DND-41 (cell line): ENCODE measurements around the gene CD27.
"Not testable (repeated sequence)": the region's sequence is repeated elsewhere in the genome, so short reads cannot be mapped to it uniquely, and the experiment has no call there.

Experiments
- ATAC-seq: fragments of 200-7000 bp; cut with Tn5 transposase; 3 replicates; pipeline ENCODE4 v1.9.1; 2021; ENCODE audit warnings: low read depth; ENCODE audit not compliant: insufficient read depth
- DNase-seq: peaks from one replicate; pipeline ENCODE4 v3.0.0-alpha.2; 2020
- H2AFZ ChIP-seq: 2 replicates; pipeline ENCODE4 v1.6.0; 2012; ENCODE audit warnings: low read depth, low read length
- H3K27ac ChIP-seq: 2 replicates; pipeline ENCODE4 v1.5.1; 2012; ENCODE audit warnings: low read length, inconsistent platforms
- H3K27me3 ChIP-seq: fragments of 200-600 bp; sonication (generic); 2 replicates; pipeline ENCODE4 v1.6.0; 2012; ENCODE audit warnings: low read length, mild to moderate bottlenecking, inconsistent platforms; ENCODE audit not compliant: insufficient read depth, poor library complexity
- H3K36me3 ChIP-seq: 2 replicates; pipeline ENCODE4 v1.5.1; 2012; ENCODE audit warnings: low read length, inconsistent platforms; ENCODE audit not compliant: insufficient read depth
- H3K4me1 ChIP-seq: 2 replicates; pipeline ENCODE4 v1.5.1; 2012; ENCODE audit warnings: mild to moderate bottlenecking, low read length; ENCODE audit not compliant: insufficient read depth
- H3K4me2 ChIP-seq: 2 replicates; pipeline ENCODE4 v1.6.0; 2012; ENCODE audit warnings: mild to moderate bottlenecking, moderate library complexity, low read length, inconsistent platforms; ENCODE audit not compliant: insufficient read depth
- H3K4me3 ChIP-seq, 2 experiments: fragments of 200-600 bp in 1 of 2; shearing (Covaris generic) in 1 of 2; 2 replicates each; pipeline ENCODE4 v1.5.1; 2012 to 2016; ENCODE audit warnings: inconsistent platforms in 2 of 2, low read length in 2 of 2, mild to moderate bottlenecking in 2 of 2, low read depth in 1 of 2, moderate library complexity in 1 of 2
- H3K79me2 ChIP-seq: 2 replicates; pipeline ENCODE4 v1.6.0; 2012; ENCODE audit warnings: low read length, inconsistent platforms; ENCODE audit not compliant: insufficient read depth
- H3K9ac ChIP-seq: 2 replicates; pipeline ENCODE4 v1.6.0; 2012; ENCODE audit warnings: low read depth, mild to moderate bottlenecking, inconsistent platforms, low read length, moderate library complexity
- H3K9me3 ChIP-seq: 2 replicates; pipeline ENCODE4 v1.5.1; 2012; ENCODE audit warnings: low read length, moderate library complexity, mild to moderate bottlenecking, inconsistent platforms; ENCODE audit not compliant: insufficient read depth, severe bottlenecking
- H4K20me1 ChIP-seq: 2 replicates; pipeline ENCODE4 v1.6.0; 2012; ENCODE audit warnings: low read length; ENCODE audit not compliant: insufficient read depth
- EZH2 ChIP-seq: IDR thresholded peaks from 3 replicates; pipeline ENCODE4 v1.6.1; 2012; ENCODE audit warnings: borderline replicate concordance, low read depth, mild to moderate bottlenecking, moderate library complexity, low read length, inconsistent platforms; ENCODE audit not compliant: severe bottlenecking
- TF ChIP-seq, protein P1 (sequence below): IDR thresholded peaks from 2 replicates; pipeline ENCODE4 v1.5.1; 2012; ENCODE audit warnings: borderline replicate concordance, low read length, moderate library complexity, mild to moderate bottlenecking; ENCODE audit not compliant: poor library complexity, severe bottlenecking; ENCODE audit errors: extremely low read depth

Gene CD27

DNA sequence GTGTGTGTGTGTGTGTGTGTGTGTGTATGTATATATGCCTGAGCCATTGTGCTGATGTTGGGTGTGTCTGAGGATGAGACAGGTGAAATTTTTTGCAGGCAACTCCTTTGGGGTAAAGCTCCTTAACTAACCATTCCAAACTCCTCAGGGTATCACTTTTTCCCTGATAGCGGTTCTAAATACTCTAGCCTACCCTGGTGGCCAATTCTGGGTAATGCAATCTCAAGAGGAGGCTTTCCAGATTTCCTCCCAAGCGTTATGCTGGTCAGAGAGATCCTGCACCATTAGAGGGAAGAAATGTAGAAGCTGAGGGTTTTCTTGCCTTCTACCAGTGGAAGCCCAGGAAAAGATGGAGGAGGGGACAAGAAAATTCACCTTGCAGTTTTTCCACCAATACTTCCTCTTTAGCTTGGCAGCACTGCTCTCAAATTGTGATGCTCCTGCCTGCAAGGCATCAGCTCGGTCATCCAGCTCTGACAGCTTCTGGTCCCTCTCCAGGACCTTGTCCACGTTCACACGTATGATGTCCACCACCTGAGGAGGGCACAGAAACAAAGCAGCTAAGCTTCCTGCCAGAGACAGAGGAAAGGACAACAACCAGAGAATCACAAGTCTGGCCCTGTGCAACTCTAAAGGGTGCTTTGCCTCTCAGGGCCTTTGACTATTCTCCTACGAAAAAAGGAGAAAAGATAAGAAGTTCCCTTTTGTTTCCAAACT is 20.9 kb downstream of the CD27 start:
- Histone ChIP-seq H3K4me2 (no peak overlapping the region), H3K79me2 (peaks cover 55% of the 10 kb centered on the region), H3K9me3 (no peaks in the 10 kb centered on the region), H3K4me3 (no peak overlapping the region), H3K9ac (no peak overlapping the region), H4K20me1 (no peaks in the 10 kb centered on the region; the same call in 1 of the 2 replicates), H3K27ac (no peak overlapping the region), H3K4me1 (peaks cover 70% of the 10 kb centered on the region), H2AFZ (no peak overlapping the region), H3K36me3 (peaks cover 56% of the 10 kb centered on the region), H3K27me3 (no peaks in the 10 kb centered on the region)
- no peak for TF ChIP-seq EZH2
- TF ChIP-seq, protein P1, sequence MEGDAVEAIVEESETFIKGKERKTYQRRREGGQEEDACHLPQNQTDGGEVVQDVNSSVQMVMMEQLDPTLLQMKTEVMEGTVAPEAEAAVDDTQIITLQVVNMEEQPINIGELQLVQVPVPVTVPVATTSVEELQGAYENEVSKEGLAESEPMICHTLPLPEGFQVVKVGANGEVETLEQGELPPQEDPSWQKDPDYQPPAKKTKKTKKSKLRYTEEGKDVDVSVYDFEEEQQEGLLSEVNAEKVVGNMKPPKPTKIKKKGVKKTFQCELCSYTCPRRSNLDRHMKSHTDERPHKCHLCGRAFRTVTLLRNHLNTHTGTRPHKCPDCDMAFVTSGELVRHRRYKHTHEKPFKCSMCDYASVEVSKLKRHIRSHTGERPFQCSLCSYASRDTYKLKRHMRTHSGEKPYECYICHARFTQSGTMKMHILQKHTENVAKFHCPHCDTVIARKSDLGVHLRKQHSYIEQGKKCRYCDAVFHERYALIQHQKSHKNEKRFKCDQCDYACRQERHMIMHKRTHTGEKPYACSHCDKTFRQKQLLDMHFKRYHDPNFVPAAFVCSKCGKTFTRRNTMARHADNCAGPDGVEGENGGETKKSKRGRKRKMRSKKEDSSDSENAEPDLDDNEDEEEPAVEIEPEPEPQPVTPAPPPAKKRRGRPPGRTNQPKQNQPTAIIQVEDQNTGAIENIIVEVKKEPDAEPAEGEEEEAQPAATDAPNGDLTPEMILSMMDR: peak; percentile 89
- DNase-seq (peak; percentile 59), ATAC-seq (no peak)

DNA sequence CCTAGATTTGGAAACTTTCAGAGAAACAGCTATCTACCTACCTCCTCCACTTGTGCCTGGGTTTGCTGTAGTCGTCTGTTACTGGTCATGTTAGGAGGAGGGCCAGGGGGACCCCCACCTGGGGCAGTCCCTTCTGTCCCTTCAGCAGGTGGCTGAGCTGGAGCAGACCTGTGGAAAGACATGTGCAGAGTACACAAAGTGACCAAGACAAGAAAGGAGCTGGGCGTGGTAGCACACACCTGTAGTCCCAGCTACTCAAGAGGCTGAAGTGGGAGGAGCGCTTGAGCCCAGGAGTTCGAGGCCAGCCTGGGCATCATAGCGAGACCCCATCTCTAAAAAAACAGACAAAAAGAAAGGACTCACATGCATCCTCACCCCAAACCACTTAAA is 21.4 kb downstream of the CD27 start:
- ATAC-seq: no peak
- DNase-seq: no peak
- no peaks in the 10 kb centered on the region; the same call in 1 of the 2 replicates for H4K20me1 ChIP-seq
- TF ChIP-seq, protein P1: no peak
- TF ChIP-seq EZH2: no peak
- no peak overlapping the region for H3K27ac ChIP-seq
- no peak overlapping the region for H3K9ac ChIP-seq
- H3K79me2 ChIP-seq: peaks cover 55% of the 10 kb centered on the region
- H3K4me1 ChIP-seq: peaks cover 67% of the 10 kb centered on the region
- H3K36me3 ChIP-seq: peaks cover 51% of the 10 kb centered on the region
- no peaks in the 10 kb centered on the region for H3K9me3 ChIP-seq
- no peak overlapping the region for H3K4me2 ChIP-seq
- H3K4me3 ChIP-seq: no peak overlapping the region
- no peak overlapping the region for H2AFZ ChIP-seq
- H3K27me3 ChIP-seq: no peaks in the 10 kb centered on the region

DNA sequence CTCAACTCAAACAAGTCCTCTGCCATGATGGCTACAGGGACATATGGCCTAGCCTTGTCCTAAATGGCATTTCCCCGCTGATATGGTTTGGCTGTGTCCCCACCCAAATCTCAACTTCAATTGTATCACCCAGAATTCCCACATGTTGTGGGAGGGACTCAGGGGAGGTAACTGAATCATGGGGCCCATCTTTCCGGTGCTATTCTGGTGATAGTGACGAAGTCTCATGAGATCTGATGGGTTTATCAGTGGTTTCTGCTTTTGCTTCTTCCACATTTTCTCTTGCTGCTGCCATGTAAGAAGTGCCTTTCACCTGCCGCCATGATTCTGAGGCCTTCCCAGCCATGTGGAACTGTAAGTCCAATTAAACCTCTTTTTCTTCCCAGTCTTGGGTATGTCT is 22.0 kb downstream of the CD27 start:
- Histone ChIP-seq H3K4me1 (peaks cover 67% of the 10 kb centered on the region), H3K36me3 (peaks cover 46% of the 10 kb centered on the region), H3K79me2 (peaks cover 55% of the 10 kb centered on the region)
- not testable (repeated sequence) for ATAC-seq, H3K4me3 ChIP-seq, DNase-seq, H3K27me3 ChIP-seq, H4K20me1 ChIP-seq, H3K9ac ChIP-seq, H2AFZ ChIP-seq, H3K4me2 ChIP-seq, H3K27ac ChIP-seq, H3K9me3 ChIP-seq

DNA sequence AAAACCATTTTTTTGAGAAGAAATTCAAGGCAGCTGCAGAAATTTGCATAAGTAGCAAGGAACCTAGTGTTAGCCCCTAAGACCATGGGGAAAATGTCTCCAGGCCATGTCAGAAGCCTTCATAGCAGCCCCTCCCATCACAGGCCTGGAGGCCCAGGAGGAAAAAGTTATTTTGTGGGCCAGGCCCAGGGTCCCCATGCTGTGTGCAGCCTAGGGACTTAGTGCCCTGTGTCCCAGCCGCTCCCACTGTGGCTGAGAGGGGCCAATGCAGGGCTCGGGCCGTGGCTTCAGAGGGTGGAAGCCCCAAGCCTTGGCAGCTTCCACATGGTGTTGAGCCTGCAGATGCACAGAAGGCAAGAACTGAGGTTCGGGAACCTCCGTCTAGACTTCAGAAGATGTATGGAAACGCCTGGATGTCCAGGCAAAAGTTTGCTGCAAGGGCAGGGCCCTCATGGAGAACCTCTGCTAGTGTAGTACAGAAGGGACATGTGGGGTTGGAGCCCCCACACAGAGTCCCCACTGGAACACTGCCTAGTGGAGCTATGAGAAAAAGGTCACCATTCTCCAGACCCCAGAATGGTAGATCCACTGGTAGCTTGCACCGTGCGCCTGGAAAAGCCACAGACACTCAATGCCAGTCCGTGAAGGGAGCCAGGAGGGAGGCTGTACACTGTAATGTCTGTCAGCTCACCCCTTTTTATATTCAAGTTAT is 23.0 kb downstream of the CD27 start:
- not testable (repeated sequence) for H3K4me2 ChIP-seq, H3K4me3 ChIP-seq, H2AFZ ChIP-seq, H3K9ac ChIP-seq, H4K20me1 ChIP-seq, H3K9me3 ChIP-seq, H3K27ac ChIP-seq, DNase-seq, ATAC-seq, H3K27me3 ChIP-seq
- H3K4me1 ChIP-seq: peaks cover 57% of the 10 kb centered on the region
- H3K36me3 ChIP-seq: peaks cover 42% of the 10 kb centered on the region
- peaks cover 55% of the 10 kb centered on the region for H3K79me2 ChIP-seq
